CD1c-positive myeloid dendritic cell (primary cell): ENCODE data around the gene CHRNA10.

Experiments
- DNase-seq: peaks from one replicate; pipeline ENCODE4 v3.0.0-alpha.2; 2016; ENCODE audit errors: extremely low spot score

CHRNA10 gene

DNA sequence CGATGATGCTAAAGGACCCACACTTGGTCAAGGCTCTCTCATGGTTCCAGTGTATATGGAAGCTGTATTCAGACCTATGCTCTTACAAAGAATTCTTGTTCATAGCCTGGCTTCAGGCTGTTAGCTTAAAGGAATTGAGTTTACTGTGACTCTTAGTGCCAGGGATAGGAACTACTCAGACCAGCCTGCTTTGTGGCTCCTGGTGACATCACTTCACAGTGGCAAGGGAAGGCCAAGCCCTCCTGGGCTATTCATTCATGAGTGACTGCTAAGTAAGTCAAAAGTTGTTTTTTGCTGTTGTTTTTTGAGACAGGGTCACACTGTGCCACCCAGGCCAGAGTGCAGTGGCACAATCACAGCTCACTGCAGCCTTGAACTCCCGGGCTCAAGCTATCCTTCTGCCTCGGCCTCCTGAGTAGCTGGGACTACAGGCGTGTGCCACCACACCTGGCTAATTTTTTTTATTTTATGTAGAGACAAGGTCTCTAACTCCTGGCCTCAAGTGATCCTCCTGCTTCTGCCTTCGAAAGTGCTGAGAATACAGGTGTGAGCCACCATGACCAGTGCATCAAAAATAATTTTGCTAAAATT lies 39.0 kb downstream of the CHRNA10 start:
- DNase-seq, result no peak

DNA sequence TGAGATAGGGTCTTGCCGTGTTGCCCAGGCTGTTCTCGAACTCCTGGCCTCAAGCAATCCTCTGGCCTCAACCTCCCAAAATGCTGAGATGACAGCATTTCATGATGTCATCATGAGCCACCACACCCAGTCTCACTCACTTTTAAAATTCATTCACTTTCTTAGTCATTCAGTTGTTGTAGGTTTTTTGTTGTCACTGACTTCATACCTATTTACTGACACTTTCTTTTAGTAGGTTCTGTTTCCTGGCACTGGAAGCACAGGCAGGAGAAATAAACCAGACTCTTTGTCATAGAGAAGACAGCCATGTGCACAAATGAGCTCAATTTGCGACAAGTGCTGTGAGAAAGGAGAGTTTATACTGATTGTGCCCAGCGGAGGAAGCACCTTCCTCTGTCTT lies 39.9 kb downstream of the CHRNA10 start:
- no peak for DNase-seq

DNA sequence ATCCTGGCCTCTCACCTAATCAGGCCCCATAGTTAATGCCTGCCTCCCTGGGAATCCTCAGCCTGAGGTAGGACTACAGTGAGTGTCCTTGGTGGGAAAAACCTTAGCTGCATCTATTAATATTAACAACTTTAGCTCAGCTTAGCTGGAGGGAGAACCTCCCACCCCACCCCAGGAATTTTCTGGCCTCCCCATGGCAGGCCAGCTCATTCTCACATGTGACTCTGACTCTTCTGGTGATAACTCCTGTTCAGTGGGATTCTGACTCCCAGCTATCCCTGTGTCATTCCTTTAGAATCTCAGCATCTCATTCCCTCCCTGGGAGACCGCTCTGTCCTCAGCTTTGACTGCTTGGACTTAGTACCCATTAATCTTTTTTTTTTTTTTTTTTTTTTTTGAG lies 43.9 kb downstream of the CHRNA10 start:
- no peak for DNase-seq

DNA sequence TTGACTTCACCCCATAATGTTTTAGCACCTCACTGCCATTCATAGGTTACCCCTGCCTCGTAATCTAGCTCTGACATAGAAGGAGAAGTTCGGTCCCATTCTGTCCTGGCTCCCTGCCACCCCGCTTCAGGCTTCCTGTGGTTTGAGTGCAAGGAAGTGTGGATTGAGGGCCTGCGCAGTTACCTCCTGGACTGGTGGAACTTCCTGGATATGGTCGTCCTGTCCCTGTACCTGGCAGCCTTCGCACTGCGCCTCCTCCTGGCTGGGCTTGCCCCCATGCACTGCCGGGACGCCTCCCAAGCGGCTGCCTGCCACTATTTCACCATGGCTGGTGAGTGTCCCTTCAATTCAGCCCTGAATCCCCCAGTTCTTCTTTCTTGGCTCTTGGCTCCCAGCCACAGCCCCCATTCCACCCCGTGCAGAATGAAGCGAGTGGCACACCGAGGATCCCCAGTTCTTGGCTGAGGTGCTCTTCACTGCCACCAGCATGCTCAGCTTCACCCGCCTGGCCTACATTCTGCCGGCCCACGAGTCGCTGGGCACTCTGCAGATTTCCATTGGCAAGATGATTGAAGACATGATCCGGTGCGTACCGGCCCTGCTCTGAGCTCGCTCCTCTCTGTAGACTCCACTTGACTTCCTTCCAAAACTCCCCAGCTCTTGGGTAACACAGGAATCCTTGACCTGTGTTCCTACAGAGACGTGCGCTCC lies 44.8 kb downstream of the CHRNA10 start:
- DNase-seq, result peak; percentile 57

DNA sequence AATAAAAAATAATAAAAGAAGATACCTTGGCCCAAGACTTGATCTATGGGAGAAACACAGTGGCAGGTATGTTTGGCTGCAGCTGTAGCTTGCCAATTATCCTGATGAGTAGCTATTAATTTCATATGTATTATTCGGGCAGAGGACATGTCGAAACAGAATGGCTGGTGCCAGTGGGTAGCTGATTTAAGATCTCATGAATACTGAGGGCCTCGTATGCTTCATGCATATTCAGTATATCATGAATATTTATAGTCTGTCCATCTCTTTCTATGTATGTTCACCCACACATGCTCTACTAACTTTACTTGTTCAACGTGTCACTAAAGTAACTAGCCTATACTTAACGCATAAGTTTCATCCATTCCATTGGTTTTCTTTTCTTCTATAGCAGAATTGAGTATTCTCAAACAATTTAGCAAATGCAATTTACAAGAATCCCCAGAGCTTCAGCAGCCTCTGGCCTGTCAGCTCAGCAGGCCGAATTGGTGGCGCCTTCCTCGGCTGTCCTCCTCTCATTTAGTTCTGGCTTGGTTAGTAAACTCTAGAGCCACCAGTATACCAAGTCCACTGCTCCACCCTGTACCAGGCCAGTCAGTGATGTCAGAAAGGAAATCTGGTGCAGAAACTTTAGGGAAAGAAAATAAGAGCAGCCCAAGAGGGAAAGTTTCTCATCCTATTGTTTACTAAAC lies 47.3 kb downstream of the CHRNA10 start:
- DNase-seq, result no peak

DNA sequence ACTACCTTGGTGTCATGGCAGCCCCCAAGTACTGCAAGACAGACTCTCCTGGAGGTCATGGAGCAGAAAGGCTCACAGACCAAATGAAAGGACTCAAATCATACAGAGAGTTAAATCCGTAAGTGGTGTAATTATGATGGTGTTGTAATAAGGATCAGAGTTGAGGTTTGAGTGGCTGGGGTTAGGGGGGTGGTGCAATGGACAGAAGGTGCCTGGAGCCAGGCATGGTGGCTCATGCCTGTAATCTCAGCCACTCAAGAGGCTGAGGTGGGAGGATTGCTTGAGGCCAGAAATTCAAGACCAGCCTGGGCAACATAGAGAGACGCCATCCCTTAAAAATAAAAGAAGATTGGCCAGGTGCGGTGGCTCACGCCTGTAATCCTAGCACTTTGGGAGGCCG lies 48.1 kb downstream of the CHRNA10 start:
- DNase-seq, result no peak

DNA sequence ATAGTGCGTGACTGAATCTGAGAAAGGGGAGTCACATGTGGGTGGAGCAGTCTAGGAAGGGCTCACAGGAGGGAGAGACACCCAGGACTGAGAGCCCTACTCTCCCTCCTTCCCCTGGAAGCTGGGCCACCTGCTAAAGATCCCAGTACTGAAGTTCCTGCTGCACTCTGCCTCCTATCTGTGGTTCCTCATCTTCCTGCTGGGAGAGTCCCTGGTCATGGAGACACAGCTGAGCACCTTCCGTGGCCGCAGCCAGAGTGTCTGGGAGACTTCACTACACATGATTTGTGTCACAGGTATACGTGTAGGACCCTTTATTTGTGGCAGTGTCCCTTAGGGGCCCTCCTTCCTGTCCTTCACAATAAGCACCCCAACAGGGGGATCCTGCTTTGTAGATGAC lies 48.7 kb downstream of the CHRNA10 start:
- DNase-seq, result no peak

DNA sequence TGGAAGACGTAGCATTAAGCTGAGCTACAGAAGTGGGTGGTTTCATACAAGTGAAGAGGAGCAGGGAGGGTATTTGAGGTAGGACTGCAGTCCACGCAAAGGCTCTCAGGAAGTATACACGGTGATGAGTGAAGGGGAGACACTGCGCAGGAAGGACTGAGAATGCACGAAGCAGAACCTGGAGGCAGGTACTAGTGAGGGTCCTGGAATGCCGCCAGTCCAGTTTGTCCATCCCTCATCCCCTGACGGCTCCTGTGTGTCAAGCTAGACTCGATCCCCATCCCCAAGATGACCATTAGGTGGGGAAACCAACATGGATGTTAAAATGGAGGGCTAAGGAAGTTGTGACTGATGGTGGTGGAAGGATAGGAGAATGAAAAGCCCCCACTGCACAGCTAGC lies 53.2 kb downstream of the CHRNA10 start:
- DNase-seq, result no peak

DNA sequence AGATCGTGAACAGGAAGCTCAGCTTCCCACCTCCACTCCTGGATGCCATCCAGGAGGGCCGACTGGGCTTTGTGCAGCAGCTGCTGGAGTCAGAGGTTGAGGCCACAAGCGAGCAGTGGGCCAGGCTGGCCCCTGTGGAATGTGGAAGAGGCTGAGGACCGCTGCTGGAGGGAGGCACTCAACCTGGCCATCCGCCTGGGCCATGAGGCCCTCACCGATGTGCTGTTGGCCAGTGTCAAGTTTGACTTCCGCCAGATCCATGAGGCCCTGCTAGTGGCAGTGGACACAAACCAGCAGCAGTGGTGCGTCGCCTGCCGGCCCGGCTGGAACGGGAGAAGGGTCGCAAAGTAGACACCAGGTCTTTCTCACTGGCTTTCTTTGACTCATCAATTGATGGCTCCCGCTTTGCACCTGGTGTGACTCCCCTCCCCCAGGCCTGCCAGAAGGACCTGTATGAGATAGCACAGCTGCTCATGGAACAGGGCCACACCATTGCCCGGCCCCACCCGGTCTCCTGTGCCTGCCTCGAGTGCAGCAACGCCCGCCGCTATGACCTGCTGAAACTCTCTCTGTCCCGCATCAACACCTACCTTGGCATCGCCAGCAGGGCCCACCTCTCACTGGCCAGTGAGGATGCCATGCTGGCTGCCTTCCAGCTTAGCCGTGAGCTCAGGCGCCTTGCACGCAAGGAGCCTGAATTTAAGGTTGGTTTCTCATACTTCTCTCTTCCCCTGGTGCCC lies 54.3 kb downstream of the CHRNA10 start:
- DNase-seq, result no peak

DNA sequence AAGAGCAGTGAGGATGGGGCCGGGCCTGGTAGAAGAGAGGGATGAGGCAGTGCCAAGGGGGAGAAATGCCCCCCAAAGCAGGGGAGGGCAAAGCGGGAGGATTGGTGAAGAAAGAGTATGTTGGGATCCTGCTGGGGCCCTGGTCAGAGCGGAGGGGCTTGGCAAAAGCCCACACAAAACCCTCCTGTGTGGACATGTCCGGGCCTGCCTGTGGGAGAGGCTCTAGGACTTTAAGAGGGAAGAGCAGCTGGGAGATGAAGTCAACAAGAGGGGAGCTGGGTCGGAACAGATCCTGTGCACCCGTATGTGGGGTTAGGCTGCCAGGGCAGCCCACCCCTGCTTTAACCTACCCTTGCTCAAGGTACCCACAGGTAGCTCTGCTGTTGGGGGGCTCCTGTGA lies 55.2 kb downstream of the CHRNA10 start:
- DNase-seq, result no peak
